Thymus (tissue), 11 donors: ENCODE data around the gene TNFAIP2. TPM values are rescaled to one million over a fixed set of nuclear protein-coding genes. Genes with fewer than 3 reads are reported as not detected.
"Not testable (repeated sequence)": the region's sequence is repeated elsewhere in the genome, so short reads cannot be mapped to it uniquely, and the experiment has no call there.

Source experiments
- DNase-seq, 9 donors: peaks; one replicate each; pipeline ENCODE4 v3.0.0-alpha.2; 2013; ENCODE audit warnings: low spot score in 9 of 9, low read depth in 6 of 9, missing footprints in 1 of 9
- H3K27ac ChIP-seq, 2 donors: one replicate each; pipeline ENCODE4 v1.5.1; 2013; ENCODE audit warnings: control low read depth in 1 of 2, low read depth in 1 of 2, low read length in 1 of 2, mild to moderate bottlenecking in 1 of 2, moderate library complexity in 1 of 2
- H3K27me3 ChIP-seq, 2 donors: one replicate each; pipeline ENCODE4 v1.5.1; 2013; ENCODE audit warnings: low read length in 1 of 2; ENCODE audit not compliant: control insufficient read depth in 2 of 2, insufficient read depth in 1 of 2
- H3K36me3 ChIP-seq, 2 donors: one replicate each; pipeline ENCODE4 v1.5.1; 2013; ENCODE audit warnings: low read length in 1 of 2, mild to moderate bottlenecking in 1 of 2, moderate library complexity in 1 of 2; ENCODE audit not compliant: control insufficient read depth in 2 of 2, insufficient read depth in 2 of 2
- H3K4me1 ChIP-seq, 2 donors: one replicate each; pipeline ENCODE4 v1.5.1; 2013; ENCODE audit warnings: low read length in 2 of 2; ENCODE audit not compliant: control insufficient read depth in 2 of 2, insufficient read depth in 2 of 2
- H3K4me3 ChIP-seq, 2 donors: one replicate each; pipeline ENCODE4 v1.5.1; 2013; ENCODE audit warnings: low read length in 2 of 2, control low read depth in 1 of 2, mild to moderate bottlenecking in 1 of 2
- H3K9me3 ChIP-seq, 2 donors: one replicate each; pipeline ENCODE4 v1.5.1; 2013; ENCODE audit warnings: low read length in 1 of 2, mild to moderate bottlenecking in 1 of 2; ENCODE audit not compliant: control insufficient read depth in 2 of 2, insufficient read depth in 1 of 2
- WGBS: extraction: QIAGEN DNeasy Blood & Tissue Kit; methylation state at CpG from one replicate; pipeline ENCODE4 v1.1.7; 2013; 5-methylcytosine and 5-hydroxymethylcytosine counted together
- polyA plus RNA-seq: library from polyadenylated mRNA; stranded (reverse); fragments of 200-250 nt; gene quantifications from one replicate; pipeline ENCODE4 v1.2.3, GENCODE V29; 2013
- total RNA-seq: library from RNA; stranded (reverse); fragments of 120-200 nt; gene quantifications from one replicate; pipeline ENCODE4 v1.2.4, GENCODE V29; 2013
- donor health status: healthy.

The TNFAIP2 gene
- total and polyA plus RNA-seq, 2 donors, result 66.2 to 193 TPM

DNA sequence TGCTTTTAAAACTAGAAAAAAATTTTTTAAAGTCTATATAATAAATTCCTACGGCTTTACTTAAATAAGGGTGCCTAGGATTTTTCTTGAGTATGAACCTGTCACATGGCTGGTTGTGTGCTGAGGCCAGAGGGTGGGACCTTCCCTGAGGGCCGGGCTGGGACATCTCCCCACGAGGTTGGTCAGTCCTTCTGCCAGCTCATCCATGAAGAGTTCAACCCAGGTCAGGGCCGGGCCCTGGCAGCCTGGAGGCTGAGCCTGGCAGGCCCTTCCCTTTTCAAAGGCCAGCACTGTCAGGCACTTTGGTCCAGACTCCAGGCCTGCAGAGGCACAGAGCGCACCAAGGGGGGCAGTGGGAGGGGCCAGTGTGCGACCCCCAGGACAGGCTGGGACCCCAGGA is 31.7 kb downstream of the TNFAIP2 start:
- WGBS, result 92% methylated on average over 6 of the region's 6 CpGs
- no peak for DNase-seq
- no peaks in the 10 kb centered on the region for H3K36me3 ChIP-seq

DNA sequence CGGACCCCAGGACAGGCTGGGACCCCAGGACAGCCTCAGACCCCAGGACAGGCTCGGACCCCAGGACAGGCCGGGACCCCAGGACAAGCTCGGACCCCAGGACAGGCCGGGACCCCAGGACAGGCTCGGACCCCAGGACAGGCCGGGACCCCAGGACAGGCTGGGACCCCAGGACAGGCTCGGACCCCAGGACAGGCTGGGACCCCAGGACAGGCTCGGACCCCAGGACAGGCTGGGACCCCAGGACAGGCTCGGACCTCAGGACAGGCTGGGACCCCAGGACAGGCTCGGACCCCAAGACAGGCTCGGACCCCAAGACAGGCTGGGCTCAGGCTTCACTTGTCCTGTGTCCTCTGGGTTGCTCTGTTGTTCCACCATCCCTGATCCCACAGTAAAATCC is 32.2 kb downstream of the TNFAIP2 start:
- H3K36me3 ChIP-seq, DNase-seq, H3K4me3 ChIP-seq, H3K27ac ChIP-seq, H3K4me1 ChIP-seq, H3K9me3 ChIP-seq: not testable (repeated sequence)
- WGBS, result 97% methylated on average over 12 of the region's 12 CpGs
- H3K27me3 ChIP-seq, result peaks cover 0 to 14% of the 10 kb centered on the region in 2 donors

More for the DNA sequence above, 31.7 kb downstream of the TNFAIP2 start:
- no peaks in the 10 kb centered on the region for H3K4me1 ChIP-seq
- H3K9me3 ChIP-seq, result peaks cover 0 to 1% of the 10 kb centered on the region in 2 donors
- peaks cover 0 to 14% of the 10 kb centered on the region in 2 donors for H3K27me3 ChIP-seq
- no peak overlapping the region for H3K4me3 ChIP-seq
- H3K27ac ChIP-seq, result no peak overlapping the region

DNA sequence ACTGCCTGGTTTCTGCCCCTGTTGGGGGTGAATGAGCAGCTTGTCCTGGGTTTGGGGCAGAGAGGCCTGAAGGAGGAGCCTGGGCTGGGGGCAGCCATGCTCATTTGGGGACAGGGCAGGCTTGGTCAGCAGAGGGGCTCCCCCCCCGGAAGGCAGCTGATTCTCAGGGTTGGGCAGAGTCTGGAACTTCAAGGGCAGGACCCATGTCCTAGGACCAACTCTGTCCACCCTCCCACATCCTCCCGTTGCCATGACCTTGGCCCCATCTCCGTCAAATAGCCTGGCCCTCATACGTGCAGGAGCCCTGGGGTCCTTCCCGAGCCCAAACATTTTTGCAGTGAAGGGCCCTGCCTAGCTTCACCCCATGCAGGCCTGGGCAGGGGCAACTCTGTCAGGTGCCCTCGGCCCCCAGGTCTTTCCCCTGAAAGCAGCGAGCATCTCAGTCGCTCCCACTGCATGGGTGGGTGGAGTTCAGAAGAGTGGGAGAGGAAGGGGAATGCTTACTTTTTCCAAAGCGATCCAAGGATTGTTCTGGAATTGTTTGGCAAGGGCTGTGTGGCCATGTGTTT is 32.6 kb downstream of the TNFAIP2 start:
- Histone ChIP-seq H3K4me1 (peaks cover 0 to 3% of the 10 kb centered on the region in 2 donors), H3K27me3 (peaks cover 0 to 14% of the 10 kb centered on the region in 2 donors), H3K9me3 (peaks cover 0 to 1% of the 10 kb centered on the region in 2 donors), H3K27ac (no peak overlapping the region), H3K36me3 (no peaks in the 10 kb centered on the region), H3K4me3 (no peak overlapping the region)
- WGBS, result 97% methylated on average over 9 of the region's 9 CpGs
- DNase-seq, result no peak

DNA sequence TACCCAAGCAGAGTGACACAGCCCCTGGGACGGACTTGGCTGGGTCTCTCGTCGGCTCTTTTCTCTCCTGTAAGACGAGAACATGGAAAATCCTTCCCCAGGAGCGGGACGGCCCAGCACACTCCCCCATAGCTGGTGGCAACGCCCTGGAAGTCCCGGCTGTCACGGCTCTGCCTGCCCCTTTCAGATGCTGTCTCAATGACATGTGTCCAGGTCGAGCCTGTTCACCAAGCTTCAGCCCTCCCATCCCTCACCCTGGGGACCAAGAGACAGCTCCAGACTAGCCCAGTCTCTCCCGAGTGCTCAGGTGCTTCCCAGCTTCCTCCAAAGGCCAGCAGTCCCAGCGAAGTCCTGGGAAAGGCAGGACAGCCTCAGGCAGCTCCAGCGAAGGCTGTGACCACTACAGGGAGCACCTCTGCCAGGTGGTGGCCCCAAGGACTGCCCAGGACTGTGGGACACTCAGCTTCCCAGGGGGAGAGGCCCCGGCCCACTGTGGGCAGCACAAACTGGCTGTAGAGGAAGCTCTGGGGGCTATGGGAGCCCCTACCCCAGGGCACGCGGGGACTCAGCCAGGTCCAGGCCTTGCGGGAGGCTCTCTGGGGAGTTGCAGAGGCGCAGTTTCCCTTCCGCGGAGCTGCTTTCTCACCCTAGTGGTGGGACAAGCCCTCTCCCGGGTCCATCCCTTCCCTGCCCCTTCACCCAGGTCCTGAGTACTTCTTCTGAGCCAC is 33.6 kb downstream of the TNFAIP2 start:
- no peak for DNase-seq
- WGBS, result 86% methylated on average over 21 of the region's 21 CpGs

DNA sequence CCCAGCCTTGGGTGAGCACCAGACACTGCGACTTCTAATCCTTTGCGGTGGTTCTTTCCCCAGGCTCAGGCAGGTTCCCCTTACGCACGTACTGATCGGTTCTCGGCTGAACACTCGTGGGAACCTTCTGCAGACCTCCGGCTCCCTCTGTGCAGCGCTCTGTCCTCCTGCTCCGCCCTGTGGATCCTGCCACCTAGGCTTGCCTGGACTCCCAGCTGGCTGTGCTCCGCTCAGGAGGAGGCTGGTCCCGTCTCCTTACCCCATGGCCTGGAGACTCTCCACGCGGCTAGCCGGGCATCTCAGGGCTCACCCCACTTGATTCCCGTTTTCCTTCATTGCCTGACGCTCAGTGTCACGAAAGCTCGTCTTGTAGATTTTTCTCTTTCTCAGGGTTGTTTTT is 34.7 kb downstream of the TNFAIP2 start:
- Histone ChIP-seq H3K36me3 (no peaks in the 10 kb centered on the region), H3K9me3 (peaks cover 0 to 1% of the 10 kb centered on the region in 2 donors), H3K4me1 (peaks cover 0 to 3% of the 10 kb centered on the region in 2 donors), H3K27me3 (peaks cover 2 to 11% of the 10 kb centered on the region in 2 donors), H3K4me3 (no peak overlapping the region), H3K27ac (no peak overlapping the region)
- no peak for DNase-seq
- 96% methylated on average over 19 of the region's 19 CpGs for WGBS

More for the DNA sequence above, 33.6 kb downstream of the TNFAIP2 start:
- Histone ChIP-seq H3K4me3 (no peak overlapping the region), H3K9me3 (peaks cover 0 to 1% of the 10 kb centered on the region in 2 donors), H3K36me3 (no peaks in the 10 kb centered on the region), H3K27me3 (peaks cover 0 to 11% of the 10 kb centered on the region in 2 donors), H3K27ac (no peak overlapping the region), H3K4me1 (peaks cover 0 to 3% of the 10 kb centered on the region in 2 donors)

DNA sequence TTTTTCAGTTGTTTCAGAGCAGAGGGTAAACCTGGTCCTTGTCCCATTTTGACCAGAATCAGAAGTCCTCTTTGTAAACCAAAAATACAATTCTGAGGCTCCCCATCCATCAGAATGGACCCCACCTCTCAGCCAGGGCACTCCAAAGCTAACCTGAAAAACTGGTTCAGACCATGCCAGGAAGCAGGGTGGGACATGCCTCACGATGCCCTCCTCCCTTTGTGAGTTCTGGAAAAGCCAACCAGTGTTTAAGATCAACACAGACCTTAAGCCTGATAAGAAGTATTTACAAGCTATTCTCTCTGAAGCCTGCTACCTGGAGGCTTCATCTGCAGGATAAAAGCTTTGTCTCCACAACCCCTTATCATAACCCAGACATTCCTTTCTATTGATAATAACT is 35.4 kb downstream of the TNFAIP2 start:
- peaks cover 0 to 3% of the 10 kb centered on the region in 2 donors for H3K4me1 ChIP-seq
- peaks cover 2 to 11% of the 10 kb centered on the region in 2 donors for H3K27me3 ChIP-seq
- 70% methylated on average over 1 of the region's 1 CpG for WGBS
- no peak overlapping the region for H3K27ac ChIP-seq
- peaks cover 0 to 1% of the 10 kb centered on the region in 2 donors for H3K9me3 ChIP-seq
- no peak for DNase-seq
- H3K4me3 ChIP-seq, result no peak overlapping the region
- no peaks in the 10 kb centered on the region for H3K36me3 ChIP-seq

DNA sequence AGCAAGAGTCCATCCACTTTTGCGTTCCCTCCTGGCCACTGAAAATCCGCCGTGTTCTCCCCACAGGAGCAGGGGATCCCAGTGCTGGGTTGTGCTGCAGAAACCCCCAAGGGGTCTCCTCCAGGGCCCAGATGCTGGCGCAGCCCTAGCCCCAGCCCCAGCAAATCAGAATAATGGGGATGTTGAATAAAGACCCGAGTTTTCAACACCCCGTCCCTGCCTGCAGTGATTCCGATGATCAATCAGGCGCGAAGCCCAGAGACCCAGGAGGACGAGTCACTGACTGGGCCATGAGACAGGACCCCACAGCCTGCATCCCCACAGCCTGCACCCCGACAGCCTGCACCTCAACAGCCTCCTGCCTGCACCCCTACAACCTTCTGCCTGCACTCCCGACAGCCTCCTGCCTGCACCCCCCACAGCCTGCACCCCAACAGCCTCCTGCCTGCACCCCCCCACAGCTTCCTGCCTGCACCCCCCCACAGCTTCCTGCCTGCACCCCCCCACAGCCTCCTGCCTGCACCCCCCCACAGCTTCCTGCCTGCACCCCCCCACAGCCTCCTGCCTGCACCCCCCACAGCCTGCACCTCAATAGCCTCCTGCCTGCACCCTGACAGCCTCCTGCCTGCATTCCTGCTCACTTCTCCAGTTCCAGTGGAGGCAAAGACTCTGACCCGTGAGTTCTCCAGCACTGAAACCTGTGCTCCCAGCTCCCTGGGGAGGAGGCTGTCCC is 37.2 kb downstream of the TNFAIP2 start:
- H3K36me3 ChIP-seq, result no peaks in the 10 kb centered on the region
- no peak overlapping the region for H3K4me3 ChIP-seq
- H3K9me3 ChIP-seq, result peaks cover 0 to 1% of the 10 kb centered on the region in 2 donors
- peaks cover 0 to 3% of the 10 kb centered on the region in 2 donors for H3K4me1 ChIP-seq
- H3K27me3 ChIP-seq, result peaks cover 2 to 11% of the 10 kb centered on the region in 2 donors
- no peak for DNase-seq
- no peak overlapping the region for H3K27ac ChIP-seq
- 95% methylated on average over 13 of the region's 13 CpGs for WGBS

DNA sequence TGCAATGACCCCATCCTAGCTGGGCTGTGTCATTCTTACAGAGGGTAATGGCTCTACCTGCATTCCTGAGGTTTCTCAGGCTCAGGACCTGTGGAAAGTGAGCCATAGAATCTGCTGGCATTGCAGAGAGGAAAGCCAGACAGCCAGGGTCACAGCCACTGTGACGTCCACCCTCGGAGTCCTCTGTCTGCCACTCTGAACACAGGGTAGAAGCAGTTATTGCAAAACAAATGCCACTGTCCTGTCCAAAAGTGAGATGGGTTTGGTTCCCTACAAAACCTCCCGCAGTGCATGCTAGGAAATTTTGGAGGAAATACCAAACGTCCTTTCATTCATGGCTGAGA is 37.8 kb downstream of the TNFAIP2 start:
- Histone ChIP-seq H3K9me3 (peaks cover 0 to 1% of the 10 kb centered on the region in 2 donors), H3K4me3 (no peak overlapping the region)

DNA sequence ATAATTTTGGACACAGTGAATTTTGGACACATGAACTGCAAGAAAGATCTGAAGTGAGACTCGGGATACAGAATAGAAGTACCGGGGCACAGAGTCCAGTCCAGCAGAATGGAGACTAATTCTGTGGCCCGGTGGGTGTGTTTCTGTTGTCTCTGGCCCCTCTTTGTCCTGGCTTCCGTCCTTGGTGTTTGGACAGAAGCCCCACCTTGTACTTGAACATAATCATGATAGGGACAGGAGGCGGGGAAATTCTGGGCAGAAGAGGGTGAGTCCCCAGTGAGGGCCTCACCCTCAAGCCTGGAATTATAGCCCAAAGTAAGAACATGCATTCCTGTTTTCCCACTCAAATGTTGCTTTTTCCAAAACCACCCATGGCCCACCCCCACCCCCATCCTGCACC is 39.9 kb downstream of the TNFAIP2 start:
- Histone ChIP-seq H3K27me3 (peaks cover under 1 to 2% of the 10 kb centered on the region in 2 donors), H3K4me1 (peaks cover 0 to 3% of the 10 kb centered on the region in 2 donors), H3K27ac (no peak overlapping the region), H3K9me3 (no peaks in the 10 kb centered on the region), H3K36me3 (no peaks in the 10 kb centered on the region), H3K4me3 (no peak overlapping the region)
- DNase-seq, result no peak
- WGBS, result 91% methylated on average over 5 of the region's 5 CpGs

More for the DNA sequence above, 37.8 kb downstream of the TNFAIP2 start:
- DNase-seq, result no peak
- WGBS, result 89% methylated on average over 4 of the region's 4 CpGs
- no peaks in the 10 kb centered on the region for H3K36me3 ChIP-seq
- no peak overlapping the region for H3K27ac ChIP-seq
- peaks cover 0 to 3% of the 10 kb centered on the region in 2 donors for H3K4me1 ChIP-seq
- peaks cover 2 to 11% of the 10 kb centered on the region in 2 donors for H3K27me3 ChIP-seq
